Stimulated activated CD4-positive, alpha-beta T cell treated with anti-CD3 and anti-CD28 coated beads, Interleukin-1b, Interleukin-23, amount 100 ng/mL, for 48 hours (primary cell): ENCODE measurements around the gene ZNF524.
A peak's percentile ranks its signal among the peaks of the same experiment; 100 is the strongest.
"Not testable (repeated sequence)": the region's sequence is repeated elsewhere in the genome, so short reads cannot be mapped to it uniquely, and the experiment has no call there.

Source experiments
- DNase-seq: peaks from one replicate; pipeline ENCODE4 v3.0.0-alpha.2; 2020

ZNF524 gene

DNA sequence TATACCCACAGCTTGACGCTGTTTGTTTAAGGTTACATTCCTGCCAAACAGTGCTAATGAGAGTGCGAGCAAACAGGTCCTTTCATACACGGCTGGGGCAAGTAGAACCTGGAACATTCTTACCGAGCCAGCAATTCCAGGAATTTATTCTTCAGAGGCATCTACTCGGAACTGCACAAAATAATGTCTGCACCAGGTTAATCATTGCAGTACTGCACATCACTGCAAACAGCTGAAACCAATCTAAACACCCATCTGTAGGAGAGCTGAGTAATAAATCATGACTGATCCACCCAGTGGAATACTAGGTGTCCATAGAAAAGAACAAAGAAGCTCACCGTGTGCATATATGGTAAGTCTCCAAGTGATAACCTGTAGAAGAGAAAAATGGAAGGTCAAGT lies 18.3 kb upstream of the ZNF524 start:
- DNase-seq: no peak

DNA sequence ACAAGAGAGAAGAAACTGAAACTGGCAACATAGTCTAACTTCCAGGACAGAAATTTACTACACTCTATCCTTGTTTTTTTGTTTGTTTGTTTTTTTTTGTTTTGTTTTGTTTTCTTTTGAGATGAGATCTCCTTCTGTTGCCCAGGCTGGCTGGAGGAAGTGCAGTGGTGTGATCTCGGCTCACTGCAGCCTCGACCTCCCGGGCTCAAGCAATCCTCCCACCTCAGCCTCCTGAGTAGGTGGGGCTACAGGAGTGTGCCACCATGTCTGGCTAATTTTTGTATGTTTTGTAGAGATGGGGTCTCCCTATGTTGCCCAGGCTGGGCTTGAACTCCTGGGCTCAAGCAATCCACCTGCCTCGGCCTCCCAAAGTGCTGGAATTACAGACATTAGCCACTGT lies 17.8 kb upstream of the ZNF524 start:
- DNase-seq: not testable (repeated sequence)

GRCh38 chr19:55583897-55584296 lies 16.2 kb upstream of the ZNF524 start:
- not testable (repeated sequence) for DNase-seq

GRCh38 chr19:55584871-55585270 lies 15.2 kb upstream of the ZNF524 start:
- DNase-seq: no peak

DNA sequence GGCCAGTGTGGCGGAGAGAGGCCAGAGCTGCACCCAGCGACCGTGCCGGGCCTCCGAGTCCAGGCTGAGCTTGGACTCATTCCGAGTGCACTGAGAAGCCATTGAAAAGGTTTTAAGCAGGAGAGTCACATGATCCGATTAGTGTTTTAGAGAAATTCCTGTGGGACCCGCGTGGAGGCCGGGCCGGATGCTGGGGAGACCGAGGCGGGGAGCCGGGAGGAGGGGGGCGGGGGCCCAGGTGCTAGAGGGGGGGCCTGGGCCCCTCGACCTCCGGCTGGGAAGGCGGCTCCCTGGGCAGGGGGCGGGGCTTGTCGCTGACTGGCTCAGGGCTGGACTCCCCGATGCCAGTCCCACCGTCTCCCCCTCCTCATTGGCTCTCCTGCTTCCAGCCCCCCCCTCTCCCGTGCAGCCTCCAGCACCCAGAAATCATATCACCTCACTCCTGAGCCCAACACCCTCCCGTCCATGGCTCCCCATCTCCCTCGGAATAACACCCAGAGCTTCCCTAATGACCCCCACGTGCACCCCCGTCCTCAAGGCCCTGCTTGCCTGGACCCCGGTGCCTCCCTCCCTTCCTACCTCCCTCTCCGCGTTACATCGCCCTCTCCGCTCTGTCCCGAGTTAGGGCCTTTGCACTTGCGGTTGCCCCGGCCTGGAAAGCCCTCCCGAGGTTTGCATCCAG lies 14.3 kb upstream of the ZNF524 start:
- peak; percentile 53 for DNase-seq

- peak; percentile 96 for DNase-seq
These were observed 13.0 kb upstream of the ZNF524 start for GRCh38 chr19:55586976-55587668.

- DNase-seq: no peak
These were observed 11.3 kb upstream of the ZNF524 start for GRCh38 chr19:55588738-55589137.

- no peak for DNase-seq
These were observed 10.0 kb upstream of the ZNF524 start for GRCh38 chr19:55590109-55590508.

DNA sequence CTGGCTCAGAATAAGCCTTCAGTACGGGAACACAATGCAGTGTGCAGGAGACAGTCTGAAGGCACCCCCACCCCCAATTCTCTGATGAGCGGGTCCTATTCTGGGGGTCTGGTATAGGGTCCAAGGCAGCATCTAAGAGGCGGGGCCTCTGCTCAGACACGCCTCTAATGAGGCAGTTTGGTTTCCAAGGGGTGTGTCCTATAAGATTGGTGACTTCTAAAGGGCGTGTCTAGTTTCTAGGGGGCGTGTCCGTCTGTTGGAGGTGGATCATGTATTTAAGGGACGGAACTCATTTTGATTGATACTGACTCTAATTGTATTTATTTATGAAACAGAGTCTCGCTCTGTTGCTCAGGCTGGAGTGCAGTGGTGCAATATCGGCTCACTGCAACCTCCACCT lies 9.5 kb upstream of the ZNF524 start:
- no peak for DNase-seq

DNA sequence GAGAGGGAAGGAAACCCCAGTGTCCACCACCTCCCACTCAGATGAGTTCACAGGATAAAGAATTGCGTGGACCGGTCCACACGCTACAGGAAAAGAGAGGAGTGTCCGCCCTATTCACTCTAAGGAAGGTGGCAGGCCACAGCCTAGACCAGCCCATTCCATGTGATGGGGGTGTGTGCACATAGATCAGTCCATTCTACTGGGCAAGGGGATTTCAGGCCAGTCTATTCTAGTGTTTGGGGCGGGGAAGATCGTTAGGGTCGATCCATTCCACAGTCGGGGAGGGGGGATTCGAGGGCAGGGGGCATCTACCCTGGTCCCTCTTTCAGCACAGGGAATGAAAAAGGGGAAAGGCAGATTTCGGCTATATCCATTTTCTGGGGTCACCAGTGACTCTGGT lies 8.5 kb upstream of the ZNF524 start:
- DNase-seq: no peak

DNA sequence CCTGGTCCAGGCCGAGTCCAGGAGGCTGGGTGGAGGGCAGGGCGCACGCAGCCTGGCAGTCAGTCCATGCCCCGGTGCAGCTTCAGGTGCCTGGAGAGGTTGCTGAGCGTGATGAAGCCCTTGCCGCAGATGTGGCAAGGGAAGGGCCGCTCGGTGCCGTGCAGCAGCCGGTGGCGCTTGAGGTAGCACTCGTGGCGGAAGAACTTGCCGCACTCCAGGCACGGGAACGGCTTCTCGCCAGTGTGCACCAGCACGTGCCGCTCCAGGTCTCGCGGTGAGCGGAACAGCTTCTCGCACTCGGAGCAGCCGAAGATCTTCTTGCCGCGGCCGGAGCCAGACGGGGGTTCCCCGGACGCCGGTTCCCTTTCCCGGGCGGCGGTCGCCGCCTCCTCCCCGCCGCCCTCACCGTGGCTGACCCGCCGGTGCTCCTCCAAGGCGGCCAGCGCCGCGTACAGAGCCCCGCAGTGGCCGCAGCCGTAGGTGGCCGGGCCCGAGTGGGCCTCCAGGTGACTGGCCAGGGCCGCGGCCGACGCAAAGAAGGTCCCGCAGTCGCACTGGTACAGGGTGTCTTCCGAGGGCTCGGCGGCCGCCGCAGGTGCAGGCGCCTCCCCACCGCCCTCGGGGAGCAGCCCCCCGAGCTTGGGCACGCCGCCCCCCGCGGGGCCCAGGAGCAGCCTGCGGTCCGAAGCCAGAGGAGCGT lies 7.5 kb upstream of the ZNF524 start:
- DNase-seq: no peak

GRCh38 chr19:55593096-55593772 lies 6.9 kb upstream of the ZNF524 start:
- no peak for DNase-seq

GRCh38 chr19:55594996-55595545 lies 5.0 kb upstream of the ZNF524 start:
- DNase-seq: no peak

GRCh38 chr19:55596304-55596703 lies 3.8 kb upstream of the ZNF524 start:
- no peak for DNase-seq

DNA sequence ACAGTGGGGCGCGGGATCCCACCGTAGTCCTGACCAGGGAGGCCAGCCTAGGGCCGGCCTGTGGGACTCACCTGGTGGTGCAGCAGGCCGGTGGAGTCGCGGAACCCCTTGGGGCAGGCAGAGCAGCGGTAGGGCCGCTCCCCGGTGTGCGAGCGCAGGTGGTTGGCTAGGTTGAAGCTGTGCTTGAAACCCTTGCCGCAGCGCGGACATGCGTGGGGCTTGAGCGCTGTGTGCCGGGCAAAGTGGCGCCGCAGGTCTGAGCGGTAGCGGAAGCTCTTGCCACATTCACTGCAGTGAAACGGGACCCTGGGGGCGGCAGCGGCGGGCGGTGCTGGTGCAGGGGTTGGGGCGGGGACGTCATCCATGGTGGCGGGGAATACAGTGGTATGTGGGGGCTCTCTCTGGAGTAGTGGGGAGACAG lies 2.6 kb upstream of the ZNF524 start:
- no peak for DNase-seq

- no peak for DNase-seq
These were observed 2.1 kb upstream of the ZNF524 start for GRCh38 chr19:55598034-55598433.

GRCh38 chr19:55598719-55599467 lies 1.2 kb upstream of the ZNF524 start:
- DNase-seq: peak; percentile 97

GRCh38 chr19:55599468-55599841 lies 633 bp upstream of the ZNF524 start, which contains the start of gene FIZ1:
FIZ1 (minus strand) TSS chr19:55599517; CDS start chr19:55597865, 1,652 bp downstream.
- peak; percentile 98 for DNase-seq

DNA sequence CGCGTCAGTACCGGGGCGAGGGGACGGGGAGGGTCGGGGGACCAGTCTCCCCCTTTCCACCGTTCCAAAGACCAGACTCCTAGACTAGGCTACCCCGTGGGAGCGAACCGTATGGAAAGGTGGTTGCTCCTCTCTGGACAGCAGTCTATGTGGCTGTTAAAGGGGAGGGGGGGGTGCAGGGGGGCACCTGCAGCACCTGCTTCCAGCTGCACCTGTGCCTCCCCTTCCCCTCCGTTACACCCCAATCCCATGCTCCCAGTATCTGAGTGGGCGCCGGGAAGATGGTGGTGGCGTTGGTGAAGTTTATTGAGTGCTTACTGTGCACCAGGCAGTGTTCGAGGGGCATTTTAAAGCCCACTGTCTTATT lies 557 bp downstream of the ZNF524 start:
- DNase-seq: no peak

GRCh38 chr19:55601084-55601483 lies 996 bp downstream of the ZNF524 start:
- DNase-seq: no peak

GRCh38 chr19:55602104-55603001 lies 2.3 kb downstream of the ZNF524 start:
- no peak for DNase-seq
